B cell (primary cell): ENCODE data around the gene PCLO. TPM values are rescaled to one million over a fixed set of nuclear protein-coding genes. Genes with fewer than 3 reads are reported as not detected.

ENCODE experiments used
- ATAC-seq: fragments of 200-7000 bp; cut with Tn5 transposase; one replicate; pipeline ENCODE4 v1.10.0; 2021; ENCODE audit warnings: low read depth, mild to moderate bottlenecking, moderate number of reproducible peaks, moderate library complexity
- CTCF ChIA-PET: fragments of 350-600 bp; sonication (Branson Sonifier 250); formaldehyde crosslinking; loops from one replicate; lab custom pipeline; 2021; ENCODE audit warnings: antibody characterized with exemption, inconsistent platforms; lab: Charles Lee
- POLR2A ChIA-PET: fragments of 350-600 bp; sonication (Branson Sonifier 250); formaldehyde crosslinking; loops from one replicate; lab custom pipeline; 2021; ENCODE audit warnings: antibody characterized with exemption; lab: Charles Lee
- DNase-seq: peaks from one replicate; pipeline ENCODE4 v3.0.0; 2013
- H2AFZ ChIP-seq: 2 replicates; pipeline ENCODE4 v1.6.1; 2012; ENCODE audit warnings: mild to moderate bottlenecking, low read depth, low read length; ENCODE audit not compliant: insufficient read depth, poor library complexity, severe bottlenecking
- H3K27ac ChIP-seq, 2 donors: 1 replicate in 1 of 2; 2 replicates in 1 of 2; pipeline ENCODE4 v1.5.1; 2012 to 2013; ENCODE audit warnings: low read length in 2 of 2, mild to moderate bottlenecking in 2 of 2, moderate library complexity in 1 of 2
- H3K27me3 ChIP-seq, 4 experiments: fragments of 200-600 bp in 1 of 4; sonication (generic) in 1 of 4; replicated peaks in 1 of 4; 1 replicate in 2 of 4; 2 replicates in 2 of 4; pipeline versions ENCODE4 v1.6.1 to v1.7.0; 2013 to 2016; ENCODE audit warnings: low read length in 3 of 4, mild to moderate bottlenecking in 2 of 4, mixed read lengths in 1 of 4, moderate library complexity in 1 of 4; ENCODE audit not compliant: insufficient read depth in 4 of 4, control insufficient read depth in 3 of 4; ENCODE audit errors: control extremely low read depth in 1 of 4
- H3K36me3 ChIP-seq, 2 experiments: replicated peaks in 1 of 2; 1 replicate in 1 of 2; 2 replicates in 1 of 2; pipeline versions ENCODE4 v1.6.1 to v1.7.1; 2013; ENCODE audit warnings: low read length in 1 of 2; ENCODE audit not compliant: insufficient read depth in 2 of 2, control insufficient read depth in 1 of 2; ENCODE audit errors: control extremely low read depth in 1 of 2, extremely low read depth in 1 of 2
- H3K4me1 ChIP-seq, 2 donors: fragments of 200-600 bp in 1 of 2; sonication (generic) in 1 of 2; 1 replicate in 1 of 2; 2 replicates in 1 of 2; pipeline versions ENCODE4 v1.5.1 to v1.6.1; 2013 to 2017; ENCODE audit warnings: low read length in 2 of 2; ENCODE audit not compliant: control insufficient read depth in 2 of 2, insufficient read depth in 2 of 2
- H3K4me2 ChIP-seq: replicated peaks from 2 replicates; pipeline ENCODE3; 2012; ENCODE audit warnings: mild to moderate bottlenecking, low read depth, low read length; ENCODE audit not compliant: poor library complexity, severe bottlenecking
- H3K4me3 ChIP-seq, 5 experiments: fragments of 200-600 bp in 1 of 5; sonication (generic) in 1 of 5; 1 replicate in 3 of 5; 2 replicates in 2 of 5; pipeline versions ENCODE4 v1.5.1 to v1.7.0; 2011 to 2016; ENCODE audit warnings: low read length in 4 of 5, mild to moderate bottlenecking in 4 of 5, low read depth in 2 of 5, control low read depth in 1 of 5, moderate library complexity in 1 of 5; ENCODE audit not compliant: insufficient read depth in 1 of 5; ENCODE audit errors: control extremely low read depth in 1 of 5, extremely low read depth in 1 of 5
- H3K79me2 ChIP-seq: fragments of 200-600 bp; sonication (generic); one replicate; pipeline ENCODE4 v1.6.0; 2016; ENCODE audit warnings: low read length; ENCODE audit not compliant: control insufficient read depth, insufficient read depth
- H3K9ac ChIP-seq: fragments of 200-600 bp; sonication (generic); 2 replicates; pipeline ENCODE4 v1.6.1; 2017; ENCODE audit warnings: mild to moderate bottlenecking, low read length, moderate library complexity
- H3K9me3 ChIP-seq, 3 donors: one replicate each; pipeline versions ENCODE4 v1.6.1 to v1.7.1; 2013; ENCODE audit warnings: low read length in 2 of 3; ENCODE audit not compliant: control insufficient read depth in 2 of 3, insufficient read depth in 1 of 3; ENCODE audit errors: control extremely low read depth in 1 of 3
- H4K20me1 ChIP-seq: 2 replicates; pipeline ENCODE4 v1.6.0; 2012; ENCODE audit warnings: mild to moderate bottlenecking, low read length; ENCODE audit not compliant: insufficient read depth, control insufficient read depth, poor library complexity, severe bottlenecking
- H3K27ac Mint-ChIP-seq: one replicate; pipeline ENCODE4 v1.8.0; 2021; ENCODE audit warnings: mixed read lengths
- H3K27me3 Mint-ChIP-seq: one replicate; pipeline ENCODE4 v1.8.0; 2021; ENCODE audit warnings: mixed read lengths
- H3K4me1 Mint-ChIP-seq: one replicate; pipeline ENCODE4 v1.8.0; 2021; ENCODE audit warnings: mixed read lengths
- H3K4me3 Mint-ChIP-seq: one replicate; pipeline ENCODE4 v1.8.0; 2021; ENCODE audit warnings: mixed read lengths
- H3K9me3 Mint-ChIP-seq: one replicate; pipeline ENCODE4 v1.8.0; 2022; ENCODE audit warnings: mixed read lengths; ENCODE audit not compliant: insufficient read depth
- EZH2 ChIP-seq: IDR thresholded peaks from 2 replicates; pipeline ENCODE4 v1.6.1; 2012; ENCODE audit warnings: borderline replicate concordance, low read depth, mild to moderate bottlenecking, moderate library complexity, low read length; ENCODE audit not compliant: insufficient read depth, poor library complexity, severe bottlenecking
- WGBS: methylation state at CpG from one replicate; pipeline ENCODE4 v1.1.5; 2013; ENCODE audit warnings: missing lambda C conversion rate; ENCODE audit not compliant: insufficient coverage; 5-methylcytosine and 5-hydroxymethylcytosine counted together
- intact Hi-C: fragments of 100-400 bp; cut with micrococcal nuclease; formaldehyde crosslinking; loops from one replicate; pipeline ENCODE4 v1.10.0; 2022
- polyA plus RNA-seq: library from polyadenylated mRNA; depleted of rRNA; stranded (reverse); fragments of >200 nt; gene quantifications from 2 replicates; pipeline ENCODE4 v1.2.3, GENCODE V29; 2012
- total RNA-seq, 2 donors: library from RNA; stranded (reverse); fragments of 120-200 nt in 1 of 2; gene quantifications; 1 replicate in 1 of 2; 2 replicates in 1 of 2; pipeline versions ENCODE4 v1.2.3 to v1.2.4, GENCODE V29; 2013 to 2022
- TF ChIP-seq, protein P1 (sequence below): fragments of 200-600 bp; IDR thresholded peaks from one replicate; pipeline ENCODE4 v1.8.0; 2022; ENCODE audit warnings: antibody characterized with exemption, mild to moderate bottlenecking

The PCLO gene
- total and polyA plus RNA-seq, 2 donors (not counting 1 experiment from before 2014, with no cell fraction given) = 0.01 to 0.32 TPM

DNA sequence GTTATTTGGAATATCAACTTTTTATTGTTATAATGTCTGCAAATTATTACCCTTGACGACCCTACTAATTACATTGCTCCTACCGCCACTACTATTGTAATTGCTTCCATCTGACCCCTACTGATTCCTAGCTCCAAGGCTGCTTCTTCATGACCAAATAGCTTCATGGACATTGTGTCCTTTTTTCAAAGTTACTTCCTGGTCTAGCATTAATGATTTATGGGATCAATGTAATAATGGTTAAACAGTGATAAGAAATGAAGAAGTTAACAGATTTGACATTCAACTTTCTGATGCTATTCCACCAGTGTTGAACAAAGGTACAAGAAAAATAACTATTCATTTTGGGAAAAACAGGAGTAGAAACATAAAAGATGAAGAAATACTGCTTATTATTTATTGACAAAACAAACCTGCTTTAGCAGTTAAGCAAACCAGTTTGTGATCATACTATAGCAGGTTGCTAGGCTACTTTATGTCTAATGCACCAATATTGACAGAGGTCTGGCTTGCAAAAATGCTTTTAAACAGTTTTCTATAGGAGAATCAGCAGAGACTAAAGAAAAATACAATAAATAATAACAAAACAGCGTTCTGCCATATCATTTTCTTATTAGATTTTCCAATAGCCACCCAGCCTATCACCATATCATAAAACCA is 125.8 kb downstream of the PCLO start:
- no CpG with 5 or more reads among the region's 3 CpGs for WGBS
- no peaks in the 10 kb centered on the region for H3K27me3 ChIP-seq
- H3K4me3 ChIP-seq = no peak overlapping the region
- DNase-seq (no peak), ATAC-seq (no peak)
- intact Hi-C loops = no loop called here
- TF ChIP-seq, protein P1, sequence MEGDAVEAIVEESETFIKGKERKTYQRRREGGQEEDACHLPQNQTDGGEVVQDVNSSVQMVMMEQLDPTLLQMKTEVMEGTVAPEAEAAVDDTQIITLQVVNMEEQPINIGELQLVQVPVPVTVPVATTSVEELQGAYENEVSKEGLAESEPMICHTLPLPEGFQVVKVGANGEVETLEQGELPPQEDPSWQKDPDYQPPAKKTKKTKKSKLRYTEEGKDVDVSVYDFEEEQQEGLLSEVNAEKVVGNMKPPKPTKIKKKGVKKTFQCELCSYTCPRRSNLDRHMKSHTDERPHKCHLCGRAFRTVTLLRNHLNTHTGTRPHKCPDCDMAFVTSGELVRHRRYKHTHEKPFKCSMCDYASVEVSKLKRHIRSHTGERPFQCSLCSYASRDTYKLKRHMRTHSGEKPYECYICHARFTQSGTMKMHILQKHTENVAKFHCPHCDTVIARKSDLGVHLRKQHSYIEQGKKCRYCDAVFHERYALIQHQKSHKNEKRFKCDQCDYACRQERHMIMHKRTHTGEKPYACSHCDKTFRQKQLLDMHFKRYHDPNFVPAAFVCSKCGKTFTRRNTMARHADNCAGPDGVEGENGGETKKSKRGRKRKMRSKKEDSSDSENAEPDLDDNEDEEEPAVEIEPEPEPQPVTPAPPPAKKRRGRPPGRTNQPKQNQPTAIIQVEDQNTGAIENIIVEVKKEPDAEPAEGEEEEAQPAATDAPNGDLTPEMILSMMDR = no peak
- no peak for TF ChIP-seq EZH2
- no peak overlapping the region for H3K27ac Mint-ChIP-seq
- H3K9me3 Mint-ChIP-seq = no peaks in the 10 kb centered on the region
- no peak overlapping the region for H2AFZ ChIP-seq
- no peaks in the 10 kb centered on the region for H3K27me3 Mint-ChIP-seq
- no peaks in the 10 kb centered on the region for H3K79me2 ChIP-seq
- H3K27ac ChIP-seq = no peak overlapping the region
- no peaks in the 10 kb centered on the region for H3K4me1 ChIP-seq
- no peaks in the 10 kb centered on the region for H3K9me3 ChIP-seq
- ChIA-PET POLR2A (no interaction called here), CTCF (no interaction called here)
- no peak overlapping the region for H3K4me3 Mint-ChIP-seq
- no peak overlapping the region for H3K4me2 ChIP-seq
- H3K9ac ChIP-seq = no peak overlapping the region
- H4K20me1 ChIP-seq = no peaks in the 10 kb centered on the region
- H3K36me3 ChIP-seq = no peaks in the 10 kb centered on the region
- H3K4me1 Mint-ChIP-seq = no peaks in the 10 kb centered on the region

DNA sequence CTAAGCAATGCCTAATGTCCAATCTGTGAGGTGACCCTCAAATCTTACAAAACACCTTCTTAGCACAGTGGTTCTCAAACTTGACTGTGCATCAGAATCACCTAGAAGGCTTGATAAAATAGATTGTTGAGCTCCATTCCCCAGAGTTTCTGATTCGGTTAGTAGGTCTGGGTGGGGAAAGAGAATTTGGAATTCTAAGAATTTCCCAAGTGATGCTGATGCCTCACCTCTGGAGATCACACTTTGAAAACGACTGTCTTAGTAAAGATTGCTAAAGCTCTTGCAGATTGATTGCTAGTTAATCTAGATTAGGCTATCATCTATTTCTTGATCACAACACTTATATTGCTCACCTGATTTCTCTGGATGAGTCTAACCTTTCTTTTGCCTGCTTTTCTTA is 126.6 kb downstream of the PCLO start:
- H3K36me3 ChIP-seq = no peaks in the 10 kb centered on the region
- H3K4me1 Mint-ChIP-seq = no peaks in the 10 kb centered on the region
- H2AFZ ChIP-seq = no peak overlapping the region
- no peaks in the 10 kb centered on the region for H3K4me1 ChIP-seq
- H3K4me2 ChIP-seq = no peak overlapping the region
- H3K27me3 Mint-ChIP-seq = no peaks in the 10 kb centered on the region
- POLR2A ChIA-PET = no interaction called here
- ATAC-seq = no peak
- DNase-seq = no peak
- no peaks in the 10 kb centered on the region for H3K27me3 ChIP-seq
- no peaks in the 10 kb centered on the region for H3K79me2 ChIP-seq
- no peak overlapping the region for H3K9ac ChIP-seq
- no peak for TF ChIP-seq EZH2
- TF ChIP-seq, protein P1 = no peak
- no peak overlapping the region for H3K27ac ChIP-seq
- CTCF ChIA-PET = no interaction called here
- intact Hi-C loops = no loop called here
- WGBS = no CpG with 5 or more reads among the region's 2 CpGs
- no peaks in the 10 kb centered on the region for H4K20me1 ChIP-seq
- H3K27ac Mint-ChIP-seq = no peak overlapping the region
- H3K9me3 ChIP-seq = no peaks in the 10 kb centered on the region
- no peaks in the 10 kb centered on the region for H3K9me3 Mint-ChIP-seq
- H3K4me3 ChIP-seq = no peak overlapping the region
- H3K4me3 Mint-ChIP-seq = no peak overlapping the region
